ENCODE measurements around the gene PCNT. TPM values are rescaled to one million over a fixed set of nuclear protein-coding genes. Genes with fewer than 3 reads are reported as not detected.

Gene PCNT
- total RNA-seq, 1 experiment from 2014 or later = 39.6 TPM

DNA sequence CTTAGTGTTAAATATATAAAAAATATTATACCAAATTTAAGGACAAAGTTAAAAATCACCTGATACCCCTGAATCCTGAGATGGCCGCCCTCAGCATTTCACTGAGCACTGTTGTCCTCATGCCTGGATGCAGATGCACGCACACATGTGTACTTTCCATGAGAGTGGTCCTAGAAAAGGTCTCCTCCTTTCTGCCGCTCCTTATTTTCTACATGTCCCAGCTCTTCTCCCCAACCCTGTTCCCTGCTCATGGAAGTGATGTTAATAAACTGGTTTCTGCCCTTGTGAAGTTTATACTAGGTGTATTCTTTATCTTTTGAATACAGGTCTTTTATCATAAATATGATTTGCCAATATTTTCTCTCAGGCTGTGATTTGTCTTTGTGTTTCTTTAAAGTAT is 167.6 kb downstream of the PCNT start:
- Histone ChIP-seq H4K20me1 (ENCODE audit: control insufficient read depth, insufficient read depth, insufficient read length) (no peaks in the 10 kb centered on the region), H3K79me1 (ENCODE audit: insufficient read depth, low read depth, low read length, poor library complexity, severe bottlenecking) (no peaks in the 10 kb centered on the region), H2BK12ac (ENCODE audit: insufficient read length, low read depth, low read length) (no peak overlapping the region), H3K9me3 (ENCODE audit: control insufficient read depth, low read depth, low read length) (no peaks in the 10 kb centered on the region), H4K91ac (ENCODE audit: insufficient read length, low read depth, low read length) (no peak overlapping the region), H2BK20ac (ENCODE audit: low read depth, low read length, poor library complexity, severe bottlenecking) (no peak overlapping the region), H2AK5ac (ENCODE audit: insufficient read length, low read length) (no peak overlapping the region), H3T11ph (ENCODE audit: low read length) (no peak overlapping the region), H2BK15ac (ENCODE audit: low read depth, low read length) (no peak overlapping the region), H3K27me3 (ENCODE audit: insufficient read depth, low read length) (no peaks in the 10 kb centered on the region), H2BK120ac (ENCODE audit: low read depth, low read length, poor library complexity, severe bottlenecking) (no peak overlapping the region), H3K9ac (ENCODE audit: extremely low read depth, insufficient read length, low read length) (no peak overlapping the region), H2AFZ (ENCODE audit: low read length) (no peak overlapping the region), H3K23me2 (ENCODE audit: insufficient read length, low read depth, low read length, poor library complexity, severe bottlenecking) (no peaks in the 10 kb centered on the region), H3K23ac (ENCODE audit: insufficient read length, low read depth, low read length) (no peak overlapping the region), H3K18ac (ENCODE audit: insufficient read length, low read depth, low read length) (no peak overlapping the region), H3K4me2 (ENCODE audit: insufficient read depth, insufficient read length, low read length) (no peak overlapping the region), H4K8ac (replicated peaks; ENCODE audit: insufficient read length, low read depth, low read length) (no peak overlapping the region), H3K4ac (ENCODE audit: low read depth, low read length) (no peak overlapping the region), H2BK5ac (ENCODE audit: insufficient read length, low read length) (no peak overlapping the region), H4K5ac (ENCODE audit: insufficient read length, low read depth, low read length) (no peak overlapping the region), H3K4me1 (ENCODE audit: insufficient read depth, low read length) (no peaks in the 10 kb centered on the region), H3K79me2 (ENCODE audit: insufficient read depth, low read length) (no peaks in the 10 kb centered on the region), H3K27ac (ENCODE audit: insufficient read length, low read depth, low read length) (no peak overlapping the region), H3K14ac (ENCODE audit: insufficient read depth, low read length) (no peak overlapping the region), H3K56ac (ENCODE audit: insufficient read length, low read depth, low read length) (no peak overlapping the region)
- Mint-ChIP-seq H3K4me3 (no peak overlapping the region), H3K9me3 (no peaks in the 10 kb centered on the region), H3K27me3 (ENCODE audit: low read depth) (no peaks in the 10 kb centered on the region), H3K27ac (no peak overlapping the region), H3K36me3 (ENCODE audit: insufficient read depth in 1 of 3, low read depth in 3 of 3) (peaks cover 0 to 12% (median 10%) of the 10 kb centered on the region in 3 experiments; a peak in 6 of 7 replicates), H3K4me1 (peaks cover 3 to 4% of the 10 kb centered on the region in 2 experiments; a peak in 1 of 4 replicates)
- no peak for DNase-seq
- TF ChIP-seq, protein P1, sequence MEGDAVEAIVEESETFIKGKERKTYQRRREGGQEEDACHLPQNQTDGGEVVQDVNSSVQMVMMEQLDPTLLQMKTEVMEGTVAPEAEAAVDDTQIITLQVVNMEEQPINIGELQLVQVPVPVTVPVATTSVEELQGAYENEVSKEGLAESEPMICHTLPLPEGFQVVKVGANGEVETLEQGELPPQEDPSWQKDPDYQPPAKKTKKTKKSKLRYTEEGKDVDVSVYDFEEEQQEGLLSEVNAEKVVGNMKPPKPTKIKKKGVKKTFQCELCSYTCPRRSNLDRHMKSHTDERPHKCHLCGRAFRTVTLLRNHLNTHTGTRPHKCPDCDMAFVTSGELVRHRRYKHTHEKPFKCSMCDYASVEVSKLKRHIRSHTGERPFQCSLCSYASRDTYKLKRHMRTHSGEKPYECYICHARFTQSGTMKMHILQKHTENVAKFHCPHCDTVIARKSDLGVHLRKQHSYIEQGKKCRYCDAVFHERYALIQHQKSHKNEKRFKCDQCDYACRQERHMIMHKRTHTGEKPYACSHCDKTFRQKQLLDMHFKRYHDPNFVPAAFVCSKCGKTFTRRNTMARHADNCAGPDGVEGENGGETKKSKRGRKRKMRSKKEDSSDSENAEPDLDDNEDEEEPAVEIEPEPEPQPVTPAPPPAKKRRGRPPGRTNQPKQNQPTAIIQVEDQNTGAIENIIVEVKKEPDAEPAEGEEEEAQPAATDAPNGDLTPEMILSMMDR (conservative IDR thresholded peaks at IDR 0.05) = no peak
- no CpG with 5 or more reads among the region's 3 CpGs for WGBS (ENCODE audit: extremely low coverage, insufficient read length, low lambda C conversion rate)

Data from H9 (cell line).